PC-9 (cell line): ENCODE results near the gene PIK3C2G.

Source experiments
- EZH2 ChIP-seq: fragments of 200-600 bp; sonication (generic); IDR thresholded peaks from 2 replicates; pipeline ENCODE4 v1.8.0; 2017; ENCODE audit warnings: antibody characterized with exemption, low read depth
- TF ChIP-seq, protein P1 (sequence below): fragments of 200-600 bp; sonication (generic); conservative IDR thresholded peaks from 2 replicates; pipeline ENCODE4 v1.6.1; 2017; ENCODE audit warnings: mixed run types, antibody characterized with exemption, mild to moderate bottlenecking, moderate library complexity

GRCh38 chr12:18414671-18415070, 153.4 kb downstream of the PIK3C2G start:
- TF ChIP-seq, protein P1, sequence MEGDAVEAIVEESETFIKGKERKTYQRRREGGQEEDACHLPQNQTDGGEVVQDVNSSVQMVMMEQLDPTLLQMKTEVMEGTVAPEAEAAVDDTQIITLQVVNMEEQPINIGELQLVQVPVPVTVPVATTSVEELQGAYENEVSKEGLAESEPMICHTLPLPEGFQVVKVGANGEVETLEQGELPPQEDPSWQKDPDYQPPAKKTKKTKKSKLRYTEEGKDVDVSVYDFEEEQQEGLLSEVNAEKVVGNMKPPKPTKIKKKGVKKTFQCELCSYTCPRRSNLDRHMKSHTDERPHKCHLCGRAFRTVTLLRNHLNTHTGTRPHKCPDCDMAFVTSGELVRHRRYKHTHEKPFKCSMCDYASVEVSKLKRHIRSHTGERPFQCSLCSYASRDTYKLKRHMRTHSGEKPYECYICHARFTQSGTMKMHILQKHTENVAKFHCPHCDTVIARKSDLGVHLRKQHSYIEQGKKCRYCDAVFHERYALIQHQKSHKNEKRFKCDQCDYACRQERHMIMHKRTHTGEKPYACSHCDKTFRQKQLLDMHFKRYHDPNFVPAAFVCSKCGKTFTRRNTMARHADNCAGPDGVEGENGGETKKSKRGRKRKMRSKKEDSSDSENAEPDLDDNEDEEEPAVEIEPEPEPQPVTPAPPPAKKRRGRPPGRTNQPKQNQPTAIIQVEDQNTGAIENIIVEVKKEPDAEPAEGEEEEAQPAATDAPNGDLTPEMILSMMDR, result no peak
- TF ChIP-seq EZH2, result no peak
